ENCODE measurements around the gene ADAMTS2. TPM values are rescaled to one million over a fixed set of nuclear protein-coding genes. Genes with fewer than 3 reads are reported as not detected.
A peak's percentile ranks its signal among the peaks of the same experiment; 100 is the strongest.
"Not testable (repeated sequence)": the region's sequence is repeated elsewhere in the genome, so short reads cannot be mapped to it uniquely, and the experiment has no call there.

ADAMTS2 gene
- total RNA-seq, 1 donor from 2014 or later, result 0.29 TPM

- DNase-seq (ENCODE audit: low read depth), result no peak
These were observed 55.4 kb downstream of the ADAMTS2 start for GRCh38 chr5:179289756-179290385.

GRCh38 chr5:179288809-179289185 is 56.5 kb downstream of the ADAMTS2 start:
- TF ChIP-seq CTCF (conservative IDR thresholded peaks at IDR 0.05; ENCODE audit: low read depth, low read length), result no peak
- no peak overlapping the region for H3K4me3 ChIP-seq (ENCODE audit: low read depth, low read length)
- no peak for DNase-seq (ENCODE audit: low read depth)

More at GRCh38 chr5:179289756-179290385, 55.4 kb downstream of the ADAMTS2 start:
- no peak for TF ChIP-seq CTCF (conservative IDR thresholded peaks at IDR 0.05; ENCODE audit: low read depth, low read length)
- no peak overlapping the region for H3K4me3 ChIP-seq (ENCODE audit: low read depth, low read length)

GRCh38 chr5:179288101-179288808 is 57.0 kb downstream of the ADAMTS2 start:
- H3K4me3 ChIP-seq (ENCODE audit: low read depth, low read length), result no peak overlapping the region
- TF ChIP-seq CTCF (conservative IDR thresholded peaks at IDR 0.05; ENCODE audit: low read depth, low read length), result no peak
- no peak for DNase-seq (ENCODE audit: low read depth)

GRCh38 chr5:179287631-179288030 is 57.6 kb downstream of the ADAMTS2 start:
- DNase-seq (ENCODE audit: low read depth), result no peak
- TF ChIP-seq CTCF (conservative IDR thresholded peaks at IDR 0.05; ENCODE audit: low read depth, low read length), result no peak
- no peak overlapping the region for H3K4me3 ChIP-seq (ENCODE audit: low read depth, low read length)

- H3K4me3 ChIP-seq (ENCODE audit: low read depth, low read length), result no peak overlapping the region
- DNase-seq (ENCODE audit: low read depth), result no peak
- no peak for TF ChIP-seq CTCF (conservative IDR thresholded peaks at IDR 0.05; ENCODE audit: low read depth, low read length)
These were observed 58.2 kb downstream of the ADAMTS2 start for GRCh38 chr5:179287071-179287470.

- not testable (repeated sequence) for DNase-seq (ENCODE audit: low read depth); H3K4me3 ChIP-seq (ENCODE audit: low read depth, low read length)
These were observed 59.5 kb downstream of the ADAMTS2 start for GRCh38 chr5:179285776-179286162.

- no peak for DNase-seq (ENCODE audit: low read depth)
- peak overlapping the region; percentile 6 for H3K4me3 ChIP-seq (ENCODE audit: low read depth, low read length)
- no peak for TF ChIP-seq CTCF (conservative IDR thresholded peaks at IDR 0.05; ENCODE audit: low read depth, low read length)
These were observed 60.3 kb downstream of the ADAMTS2 start for GRCh38 chr5:179284751-179285631.

GRCh38 chr5:179283908-179284307 is 61.4 kb downstream of the ADAMTS2 start:
- not testable (repeated sequence) for H3K4me3 ChIP-seq (ENCODE audit: low read depth, low read length); DNase-seq (ENCODE audit: low read depth)

Data from epithelial cell of proximal tubule (primary cell).